K562 (cell line): Measurements from ENCODE around the gene CNPY3. TPM values are rescaled to one million over a fixed set of nuclear protein-coding genes. Genes with fewer than 3 reads are reported as not detected.

Experiments
- ATF1 ChIP-seq, 2 experiments: fragments of 450-650 bp in 1 of 2; IDR thresholded peaks; 2 replicates each; pipeline ENCODE4 v1.6.1; 2016; ENCODE audit warnings: missing compliant biosample characterization in 1 of 2, missing genetic modification characterization in 1 of 2
- BCLAF1 ChIP-seq, 2 experiments: fragments of 450-650 bp in 1 of 2; IDR thresholded peaks; 2 replicates each; pipeline ENCODE4 v1.6.1; 2011 to 2017; ENCODE audit warnings: low read depth in 2 of 2, antibody characterized with exemption in 1 of 2, borderline replicate concordance in 1 of 2, low read length in 1 of 2, mild to moderate bottlenecking in 1 of 2, mixed read lengths in 1 of 2; ENCODE audit not compliant: control insufficient read depth in 1 of 2
- CREM ChIP-seq: IDR thresholded peaks from 2 replicates; pipeline ENCODE4 v1.6.1; 2014; ENCODE audit warnings: antibody characterized with exemption, low read depth
- CXXC5 ChIP-seq: fragments of 250-450 bp; sonication (Bioruptor Pico); IDR thresholded peaks from 2 replicates; pipeline ENCODE4 v1.8.0; 2022; ENCODE audit warnings: inconsistent platforms, mild to moderate bottlenecking, moderate library complexity
- DIDO1 ChIP-seq: fragments of 450-650 bp; IDR thresholded peaks from 2 replicates; pipeline ENCODE4 v1.6.1; 2016; ENCODE audit warnings: low read depth, missing biosample characterization, missing genetic modification characterization
- GABPA ChIP-seq: fragments of 200-800 bp; sonication (Bioruptor generic); conservative IDR thresholded peaks from 2 replicates; pipeline ENCODE4 v1.6.1; 2016; ENCODE audit warnings: low read depth, missing genetic modification characterization, missing compliant biosample characterization
- GABPB1 ChIP-seq: sonication (generic); formaldehyde crosslinking; IDR thresholded peaks from 2 replicates; pipeline ENCODE4 v1.8.0; 2022; ENCODE audit warnings: mild to moderate bottlenecking, missing genetic modification reagents
- GTF2E2 ChIP-seq: fragments of 200-800 bp; sonication (Bioruptor generic); IDR thresholded peaks from 2 replicates; pipeline ENCODE4 v1.6.1; 2016; ENCODE audit warnings: missing genetic modification characterization, missing compliant biosample characterization
- ID3 ChIP-seq, 2 experiments: fragments of 250-450 bp in 1 of 2; fragments of 450-650 bp in 1 of 2; sonication (Bioruptor Pico) in 1 of 2; IDR thresholded peaks; 2 replicates each; pipeline versions ENCODE4 v1.6.1 to v1.8.0; 2016 to 2021; ENCODE audit warnings: mild to moderate bottlenecking in 2 of 2, moderate library complexity in 2 of 2, missing compliant biosample characterization in 1 of 2, missing genetic modification characterization in 1 of 2
- MEIS2 ChIP-seq: fragments of 450-650 bp; IDR thresholded peaks from 2 replicates; pipeline ENCODE4 v1.6.1; 2014; ENCODE audit warnings: mild to moderate bottlenecking; ENCODE audit not compliant: partially characterized antibody
- NFATC3 ChIP-seq: fragments of 450-650 bp; IDR thresholded peaks from 2 replicates; pipeline ENCODE4 v1.6.1; 2017; ENCODE audit warnings: mild to moderate bottlenecking
- NR2C1 ChIP-seq, 2 experiments: fragments of 450-650 bp; IDR thresholded peaks; 2 replicates each; pipeline ENCODE4 v1.6.1; 2017; ENCODE audit warnings: mild to moderate bottlenecking in 2 of 2, antibody characterized with exemption in 1 of 2, inconsistent platforms in 1 of 2, missing compliant biosample characterization in 1 of 2, missing genetic modification characterization in 1 of 2
- NR3C1 ChIP-seq: sonication (generic); formaldehyde crosslinking; IDR thresholded peaks from 2 replicates; pipeline ENCODE4 v1.8.1; 2022; ENCODE audit warnings: missing genetic modification reagents
- PTTG1 ChIP-seq: fragments of 450-650 bp; IDR thresholded peaks from 2 replicates; pipeline ENCODE4 v1.6.1; 2016; ENCODE audit warnings: low read depth, mild to moderate bottlenecking, missing genetic modification characterization, missing compliant biosample characterization
- SOX6 ChIP-seq: fragments of 450-650 bp; IDR thresholded peaks from 2 replicates; pipeline ENCODE4 v1.6.1; 2014; ENCODE audit warnings: mild to moderate bottlenecking
- TAF7 ChIP-seq: fragments of 450-650 bp; IDR thresholded peaks from 2 replicates; pipeline ENCODE4 v1.6.1; 2016; ENCODE audit warnings: missing genetic modification characterization, missing compliant biosample characterization
- TFE3 ChIP-seq: fragments of 450-650 bp; formaldehyde crosslinking; IDR thresholded peaks from 2 replicates; pipeline ENCODE4 v1.4.0; 2020; ENCODE audit warnings: mild to moderate bottlenecking, mixed read lengths
- TRIM24 ChIP-seq, 2 experiments: fragments of 450-650 bp; IDR thresholded peaks; 2 replicates each; pipeline ENCODE4 v1.6.1; 2016
- ZBTB8A ChIP-seq: fragments of 450-650 bp; IDR thresholded peaks from 2 replicates; pipeline ENCODE4 v1.6.1; 2018; ENCODE audit warnings: mild to moderate bottlenecking, moderate library complexity; ENCODE audit not compliant: partially characterized antibody
- ZFP36 ChIP-seq: fragments of 150-350 bp; IDR thresholded peaks from 2 replicates; pipeline ENCODE4 v1.6.1; 2018; ENCODE audit warnings: low read length, low read depth; ENCODE audit not compliant: partially characterized antibody
- ZNF175 ChIP-seq: fragments of 200-800 bp; sonication (Bioruptor generic); IDR thresholded peaks from 2 replicates; pipeline ENCODE4 v1.6.1; 2016; ENCODE audit warnings: low read depth, mild to moderate bottlenecking, missing genetic modification characterization, missing compliant biosample characterization
- ZNF197 ChIP-seq: fragments of 200-800 bp; sonication (Bioruptor generic); IDR thresholded peaks from 2 replicates; pipeline ENCODE4 v1.6.1; 2016; ENCODE audit warnings: low read depth, missing genetic modification characterization, missing compliant biosample characterization
- ZNF766 ChIP-seq: fragments of 200-800 bp; sonication (Bioruptor generic); conservative IDR thresholded peaks from 2 replicates; pipeline ENCODE4 v1.6.1; 2016; ENCODE audit warnings: missing genetic modification characterization, missing compliant biosample characterization
- polyA plus RNA-seq, 8 experiments: library from polyadenylated mRNA; depleted of rRNA in 4 of 8; stranded (reverse) in 5 of 8; unstranded in 3 of 8; fragments of >200 nt; fragmentation: Nextera tagmentation in 2 of 8; fragmentation: Illumina TruSeq in 1 of 8; extraction: Ambion mirVana in 2 of 8; extraction: Trizol in 1 of 8; gene quantifications; 2 replicates each; pipeline versions ENCODE4 v1.2.1 to v1.2.3, GENCODE V29; 2011 to 2014; ENCODE audit warnings: inconsistent platforms in 1 of 8, missing spikeins in 1 of 8
- total RNA-seq, 7 experiments: library from RNA; depleted of rRNA in 6 of 7; stranded (reverse); fragments of >200 nt in 6 of 7; fragmentation: Illumina TruSeq in 2 of 7; extraction: Trizol in 2 of 7; gene quantifications; 2 replicates each; pipeline versions ENCODE4 v1.2.1 to v1.2.3, GENCODE V29; 2011 to 2021; ENCODE audit warnings: low replicate concordance in 1 of 7

The CNPY3 gene
- total and polyA plus RNA-seq, 9 of the 15 experiments (the other 6 are each of a cell fraction or from before 2014, with no cell fraction given), result 2.4 to 37.4 (median 21.2) TPM

- peak; percentile 74 for TF ChIP-seq CREM
- TF ChIP-seq NR3C1 (CRISPR knock-in tag), result no peak
- no peak for TF ChIP-seq NFATC3
- TF ChIP-seq PTTG1 (tag), result no peak
- no peak for TF ChIP-seq DIDO1 (tag)
- TF ChIP-seq TRIM24 (IDR thresholded peaks at IDR 0.05), result no peak
- no peak for TF ChIP-seq GABPA (tag)
- no peak for TF ChIP-seq GTF2E2 (tag)
- 0 out of 2 replicates have a peak, but pooled peaks have one; percentile 17 for TF ChIP-seq TAF7 (tag)
- no peak for TF ChIP-seq ATF1 (CRISPR knock-in tag; IDR thresholded peaks at IDR 0.05)
- peak; percentile 79 for TF ChIP-seq ATF1 (tag; IDR thresholded peaks at IDR 0.05)
- TF ChIP-seq NR2C1 (IDR thresholded peaks at IDR 0.05), result no peak
- TF ChIP-seq NR2C1 (tag; IDR thresholded peaks at IDR 0.05), result no peak
- TF ChIP-seq ZBTB8A, result no peak
- no peak for TF ChIP-seq ID3 (CRISPR knock-in tag; IDR thresholded peaks at IDR 0.05)
- no peak for TF ChIP-seq ID3 (tag; IDR thresholded peaks at IDR 0.05)
- TF ChIP-seq GABPB1 (CRISPR knock-in tag), result peak; percentile 54
- TF ChIP-seq SOX6, result 0 out of 2 replicates have a peak, but pooled peaks have one; percentile 13
- no peak for TF ChIP-seq ZNF197
- no peak for TF ChIP-seq BCLAF1 (IDR thresholded peaks at IDR 0.05; ENCODE audit: borderline replicate concordance in 1 of 2, control insufficient read depth in 1 of 2, low read depth in 2 of 2, low read length in 1 of 2)
- TF ChIP-seq TFE3 (CRISPR knock-in tag), result no peak
- TF ChIP-seq ZNF175 (CRISPR knock-in tag), result no peak
- peak; percentile 65 for TF ChIP-seq CXXC5 (CRISPR knock-in tag)
- no peak for TF ChIP-seq ZNF766 (CRISPR knock-in tag)
- TF ChIP-seq MEIS2, result peak; percentile 50
- no peak for TF ChIP-seq ZFP36
These were observed 55.0 kb downstream of the CNPY3 start, which contains the start of gene PPP2R5D (continued) for GRCh38 chr6:42984001-42984923.
